Neural cell (in vitro differentiated cells): ENCODE measurements around the gene KTI12.

Experiments used
- EP300 ChIP-seq: fragments of 450-650 bp; conservative IDR thresholded peaks from 2 replicates; pipeline ENCODE4 v1.6.1; 2014; ENCODE audit warnings: antibody characterized with exemption, mild to moderate bottlenecking, moderate library complexity; ENCODE audit not compliant: poor library complexity, severe bottlenecking
- EZH2 ChIP-seq: fragments of 200-600, 300-800 bp; shearing (Covaris generic), sonication (generic); IDR thresholded peaks from 2 replicates; pipeline ENCODE4 v1.6.1; 2014; ENCODE audit warnings: antibody characterized with exemption, low read length, borderline replicate concordance, mild to moderate bottlenecking; ENCODE audit not compliant: insufficient read depth, poor library complexity, severe bottlenecking
- POLR2AphosphoS5 ChIP-seq: IDR thresholded peaks from 2 replicates; pipeline ENCODE4 v1.6.1; 2012
- RAD21 ChIP-seq: fragments of 450-650 bp; conservative IDR thresholded peaks from 2 replicates; pipeline ENCODE4 v1.6.1; 2014; ENCODE audit warnings: antibody characterized with exemption, mild to moderate bottlenecking, moderate library complexity
- TF ChIP-seq, protein P1 (sequence below): IDR thresholded peaks from 2 replicates; pipeline ENCODE4 v1.6.1; 2012; ENCODE audit warnings: borderline replicate concordance
- TF ChIP-seq, protein P2 (sequence below): fragments of 450-650 bp; IDR thresholded peaks from 2 replicates; pipeline ENCODE4 v1.5.1; 2014; ENCODE audit warnings: antibody characterized with exemption, mild to moderate bottlenecking, moderate library complexity; ENCODE audit not compliant: poor library complexity, severe bottlenecking

DNA sequence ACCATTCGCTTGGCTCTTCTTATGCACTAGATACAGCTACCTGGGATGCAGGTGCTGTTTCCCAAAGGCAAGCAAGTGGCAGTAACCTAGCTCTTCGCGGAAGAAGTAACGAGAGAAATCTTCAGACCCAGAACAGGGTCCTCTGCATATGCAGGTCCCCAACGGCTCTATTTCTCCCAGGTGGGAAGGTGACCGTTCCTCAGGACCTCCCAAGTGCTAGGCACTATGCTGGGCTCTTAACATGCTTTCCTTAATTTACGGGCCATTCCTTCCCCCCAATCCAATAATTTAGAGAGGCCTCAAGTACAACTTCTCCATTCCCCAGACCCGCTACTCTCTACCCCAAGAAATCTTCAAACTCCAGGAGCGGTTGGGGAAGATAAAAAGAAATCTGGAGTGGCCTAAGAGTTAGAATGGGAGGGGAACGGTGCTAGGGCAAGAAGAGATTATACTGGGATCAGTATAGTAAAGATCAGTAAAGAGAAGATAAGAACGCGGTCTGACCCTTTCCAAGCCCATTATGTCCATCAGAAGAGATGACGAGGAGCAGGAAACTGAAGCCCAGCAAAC lies 21.0 kb upstream of the KTI12 start:
- TF ChIP-seq, protein P1, sequence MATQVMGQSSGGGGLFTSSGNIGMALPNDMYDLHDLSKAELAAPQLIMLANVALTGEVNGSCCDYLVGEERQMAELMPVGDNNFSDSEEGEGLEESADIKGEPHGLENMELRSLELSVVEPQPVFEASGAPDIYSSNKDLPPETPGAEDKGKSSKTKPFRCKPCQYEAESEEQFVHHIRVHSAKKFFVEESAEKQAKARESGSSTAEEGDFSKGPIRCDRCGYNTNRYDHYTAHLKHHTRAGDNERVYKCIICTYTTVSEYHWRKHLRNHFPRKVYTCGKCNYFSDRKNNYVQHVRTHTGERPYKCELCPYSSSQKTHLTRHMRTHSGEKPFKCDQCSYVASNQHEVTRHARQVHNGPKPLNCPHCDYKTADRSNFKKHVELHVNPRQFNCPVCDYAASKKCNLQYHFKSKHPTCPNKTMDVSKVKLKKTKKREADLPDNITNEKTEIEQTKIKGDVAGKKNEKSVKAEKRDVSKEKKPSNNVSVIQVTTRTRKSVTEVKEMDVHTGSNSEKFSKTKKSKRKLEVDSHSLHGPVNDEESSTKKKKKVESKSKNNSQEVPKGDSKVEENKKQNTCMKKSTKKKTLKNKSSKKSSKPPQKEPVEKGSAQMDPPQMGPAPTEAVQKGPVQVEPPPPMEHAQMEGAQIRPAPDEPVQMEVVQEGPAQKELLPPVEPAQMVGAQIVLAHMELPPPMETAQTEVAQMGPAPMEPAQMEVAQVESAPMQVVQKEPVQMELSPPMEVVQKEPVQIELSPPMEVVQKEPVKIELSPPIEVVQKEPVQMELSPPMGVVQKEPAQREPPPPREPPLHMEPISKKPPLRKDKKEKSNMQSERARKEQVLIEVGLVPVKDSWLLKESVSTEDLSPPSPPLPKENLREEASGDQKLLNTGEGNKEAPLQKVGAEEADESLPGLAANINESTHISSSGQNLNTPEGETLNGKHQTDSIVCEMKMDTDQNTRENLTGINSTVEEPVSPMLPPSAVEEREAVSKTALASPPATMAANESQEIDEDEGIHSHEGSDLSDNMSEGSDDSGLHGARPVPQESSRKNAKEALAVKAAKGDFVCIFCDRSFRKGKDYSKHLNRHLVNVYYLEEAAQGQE: no peak
- TF ChIP-seq RAD21: no peak
- TF ChIP-seq EP300: no peak
- TF ChIP-seq, protein P2, sequence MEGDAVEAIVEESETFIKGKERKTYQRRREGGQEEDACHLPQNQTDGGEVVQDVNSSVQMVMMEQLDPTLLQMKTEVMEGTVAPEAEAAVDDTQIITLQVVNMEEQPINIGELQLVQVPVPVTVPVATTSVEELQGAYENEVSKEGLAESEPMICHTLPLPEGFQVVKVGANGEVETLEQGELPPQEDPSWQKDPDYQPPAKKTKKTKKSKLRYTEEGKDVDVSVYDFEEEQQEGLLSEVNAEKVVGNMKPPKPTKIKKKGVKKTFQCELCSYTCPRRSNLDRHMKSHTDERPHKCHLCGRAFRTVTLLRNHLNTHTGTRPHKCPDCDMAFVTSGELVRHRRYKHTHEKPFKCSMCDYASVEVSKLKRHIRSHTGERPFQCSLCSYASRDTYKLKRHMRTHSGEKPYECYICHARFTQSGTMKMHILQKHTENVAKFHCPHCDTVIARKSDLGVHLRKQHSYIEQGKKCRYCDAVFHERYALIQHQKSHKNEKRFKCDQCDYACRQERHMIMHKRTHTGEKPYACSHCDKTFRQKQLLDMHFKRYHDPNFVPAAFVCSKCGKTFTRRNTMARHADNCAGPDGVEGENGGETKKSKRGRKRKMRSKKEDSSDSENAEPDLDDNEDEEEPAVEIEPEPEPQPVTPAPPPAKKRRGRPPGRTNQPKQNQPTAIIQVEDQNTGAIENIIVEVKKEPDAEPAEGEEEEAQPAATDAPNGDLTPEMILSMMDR: no peak
- TF ChIP-seq EZH2: no peak
- TF ChIP-seq POLR2AphosphoS5: no peak
